WTC11 (cell line): ENCODE data around the gene MED23. TPM values are rescaled to one million over a fixed set of nuclear protein-coding genes. Genes with fewer than 3 reads are reported as not detected.

Source experiments
- ATAC-seq: fragments of 200-7000 bp; cut with Tn5 transposase; 2 replicates; pipeline ENCODE4 v1.10.0; 2021; ENCODE audit warnings: mild to moderate bottlenecking, moderate library complexity
- CTCF ChIA-PET: fragments of 300-600 bp; sonication (Branson Sonifier 250); formaldehyde crosslinking; loops from one replicate; lab custom pipeline; 2021; ENCODE audit warnings: antibody characterized with exemption; lab: Charles Lee
- POLR2A ChIA-PET: fragments of 350-600 bp; sonication (Branson Sonifier 250); formaldehyde crosslinking; loops from one replicate; lab custom pipeline; 2021; ENCODE audit warnings: antibody characterized with exemption; lab: Charles Lee
- DNase-seq: peaks from one replicate; pipeline ENCODE4 v3.0.0; 2021; ENCODE audit warnings: low spot score
- H3K27ac Mint-ChIP-seq: 2 replicates; pipeline ENCODE4 v1.8.0; 2021; ENCODE audit warnings: mixed read lengths
- H3K27me3 Mint-ChIP-seq: 2 replicates; pipeline ENCODE4 v1.8.0; 2021; ENCODE audit warnings: low read depth, mild to moderate bottlenecking, moderate library complexity, mixed read lengths
- H3K36me3 Mint-ChIP-seq: 2 replicates; pipeline ENCODE4 v1.8.0; 2021; ENCODE audit warnings: mixed read lengths
- H3K4me1 Mint-ChIP-seq: 2 replicates; pipeline ENCODE4 v1.8.0; 2022; ENCODE audit warnings: mixed read lengths
- H3K4me3 Mint-ChIP-seq: 2 replicates; pipeline ENCODE4 v1.8.0; 2021; ENCODE audit warnings: mild to moderate bottlenecking, moderate library complexity, mixed read lengths
- H3K9me3 Mint-ChIP-seq: 2 replicates; pipeline ENCODE4 v1.8.0; 2021; ENCODE audit warnings: mixed read lengths
- ATF3 ChIP-seq: sonication (generic); formaldehyde crosslinking; conservative IDR thresholded peaks from 2 replicates; pipeline ENCODE4 v1.8.1; 2022; ENCODE audit warnings: mild to moderate bottlenecking, missing genetic modification reagents
- CREB1 ChIP-seq: sonication (generic); formaldehyde crosslinking; IDR thresholded peaks from 2 replicates; pipeline ENCODE4 v1.8.0; 2023; ENCODE audit warnings: mild to moderate bottlenecking, missing genetic modification reagents
- CTCF ChIP-seq: fragments of 200-600 bp; IDR thresholded peaks from 2 replicates; pipeline ENCODE4 v1.8.0; 2022; ENCODE audit warnings: antibody characterized with exemption
- E2F4 ChIP-seq: sonication (generic); formaldehyde crosslinking; IDR thresholded peaks from 2 replicates; pipeline ENCODE4 v1.8.1; 2022; ENCODE audit warnings: low read depth, mild to moderate bottlenecking, moderate library complexity, missing genetic modification reagents, borderline replicate concordance
- FOXK1 ChIP-seq: sonication (generic); formaldehyde crosslinking; IDR thresholded peaks from 2 replicates; pipeline ENCODE4 v1.8.0; 2022; ENCODE audit warnings: mild to moderate bottlenecking, moderate library complexity, missing genetic modification reagents
- FOXP4 ChIP-seq: sonication (generic); formaldehyde crosslinking; IDR thresholded peaks from 2 replicates; pipeline ENCODE4 v1.8.0; 2022; ENCODE audit warnings: mild to moderate bottlenecking, missing genetic modification reagents
- MAX ChIP-seq: sonication (generic); formaldehyde crosslinking; IDR thresholded peaks from 2 replicates; pipeline ENCODE4 v1.8.0; 2022; ENCODE audit warnings: mild to moderate bottlenecking, missing genetic modification reagents
- MXD4 ChIP-seq: fragments of 250-450 bp; sonication (Bioruptor Pico); IDR thresholded peaks from 2 replicates; pipeline ENCODE4 v1.8.0; 2021; ENCODE audit warnings: mild to moderate bottlenecking, moderate library complexity, borderline replicate concordance
- RELA ChIP-seq: sonication (generic); formaldehyde crosslinking; IDR thresholded peaks from 2 replicates; pipeline ENCODE4 v1.8.1; 2022; ENCODE audit warnings: missing genetic modification reagents, mild to moderate bottlenecking, borderline replicate concordance
- SMAD4 ChIP-seq: sonication (generic); formaldehyde crosslinking; IDR thresholded peaks from 2 replicates; pipeline ENCODE4 v1.8.0; 2022; ENCODE audit warnings: mild to moderate bottlenecking, missing genetic modification reagents
- TCF7 ChIP-seq: sonication (generic); formaldehyde crosslinking; IDR thresholded peaks from 2 replicates; pipeline ENCODE4 v1.8.0; 2022; ENCODE audit warnings: mild to moderate bottlenecking, low read depth, missing genetic modification reagents, moderate library complexity
- TEAD1 ChIP-seq: sonication (generic); formaldehyde crosslinking; IDR thresholded peaks from 2 replicates; pipeline ENCODE4 v1.8.0; 2022; ENCODE audit warnings: mild to moderate bottlenecking, missing genetic modification reagents
- TP53 ChIP-seq: sonication (generic); formaldehyde crosslinking; IDR thresholded peaks from 2 replicates; pipeline ENCODE4 v1.8.1; 2023; ENCODE audit warnings: mild to moderate bottlenecking, missing genetic modification reagents
- USF1 ChIP-seq: sonication (generic); formaldehyde crosslinking; IDR thresholded peaks from 2 replicates; pipeline ENCODE4 v1.8.0; 2022; ENCODE audit warnings: mild to moderate bottlenecking, missing genetic modification reagents
- ZBTB21 ChIP-seq: sonication (generic); formaldehyde crosslinking; IDR thresholded peaks from 2 replicates; pipeline ENCODE4 v1.8.1; 2023; ENCODE audit warnings: mild to moderate bottlenecking, missing genetic modification reagents, borderline replicate concordance
- ZNF532 ChIP-seq: fragments of 250-450 bp; sonication (Bioruptor Pico); IDR thresholded peaks from 2 replicates; pipeline ENCODE4 v1.9.0; 2021; ENCODE audit warnings: mild to moderate bottlenecking, borderline replicate concordance
- total RNA-seq: library from RNA; stranded (reverse); gene quantifications from 3 replicates; pipeline ENCODE4 v1.2.3, GENCODE V29; 2021

Gene MED23
- total RNA-seq, 1 experiment from 2014 or later: 19.0 TPM

GRCh38 chr6:131551902-131552301 lies 76.1 kb downstream of the MED23 start:
- peaks cover 8% of the 10 kb centered on the region for H3K27me3 Mint-ChIP-seq
- 0 out of 2 replicates have a peak, but pooled peaks cover 6% of the 10 kb centered on the region for H3K4me1 Mint-ChIP-seq
- POLR2A ChIA-PET: no interaction called here
- CTCF ChIA-PET: interaction anchor here (1.7 kb wide), 1 partner anchor 77 kb away, joined by 5 read pairs; no protein-coding TSS in a partner anchor
- no peak overlapping the region for H3K27ac Mint-ChIP-seq
- H3K36me3 Mint-ChIP-seq: no peaks in the 10 kb centered on the region
- TF ChIP-seq ATF3 (no peak), SMAD4 (no peak), FOXP4 (CRISPR knock-in tag) (no peak), CTCF (no peak), TEAD1 (CRISPR knock-in tag) (no peak), TP53 (CRISPR knock-in tag) (no peak), MXD4 (CRISPR knock-in tag) (no peak), TCF7 (CRISPR knock-in tag) (no peak), MAX (CRISPR knock-in tag) (no peak), ZBTB21 (CRISPR knock-in tag) (no peak), USF1 (CRISPR knock-in tag) (no peak), ZNF532 (CRISPR knock-in tag) (no peak), RELA (CRISPR knock-in tag) (no peak), FOXK1 (CRISPR knock-in tag) (no peak), E2F4 (no peak), CREB1 (CRISPR knock-in tag) (no peak)
- ATAC-seq (no peak), DNase-seq (no peak)
- H3K9me3 Mint-ChIP-seq: no peaks in the 10 kb centered on the region
- H3K4me3 Mint-ChIP-seq: no peak overlapping the region
